Activated naive CD4-positive, alpha-beta T cell treated with anti-CD3 and anti-CD28 coated beads, Interleukin-2, amount 10 ng/mL, durations not matched to agents 7 days and 5 days (primary cell): ENCODE results near the gene DGCR8.
A peak's percentile ranks its signal among the peaks of the same experiment; 100 is the strongest.

Source experiments
- CTCF ChIA-PET: fragments of 350-600 bp; sonication (Branson Sonifier 250); formaldehyde crosslinking; loops from one replicate; lab custom pipeline; 2021; ENCODE audit warnings: antibody characterized with exemption; lab: Charles Lee
- DNase-seq: peaks from one replicate; pipeline ENCODE4 v3.0.0-alpha.2; 2020
- H3K27ac Mint-ChIP-seq: one replicate; pipeline ENCODE4 v1.8.0; 2021; ENCODE audit warnings: mild to moderate bottlenecking, moderate library complexity, mixed read lengths
- H3K27me3 Mint-ChIP-seq: one replicate; pipeline ENCODE4 v1.8.0; 2021; ENCODE audit warnings: mild to moderate bottlenecking, mixed read lengths
- H3K36me3 Mint-ChIP-seq: one replicate; pipeline ENCODE4 v1.8.0; 2021; ENCODE audit warnings: mixed read lengths
- H3K4me1 Mint-ChIP-seq: one replicate; pipeline ENCODE4 v1.8.0; 2021; ENCODE audit warnings: mixed read lengths
- H3K4me3 Mint-ChIP-seq: one replicate; pipeline ENCODE4 v1.8.0; 2021; ENCODE audit warnings: mild to moderate bottlenecking, moderate library complexity, mixed read lengths
- H3K9me3 Mint-ChIP-seq: one replicate; pipeline ENCODE4 v1.8.0; 2021; ENCODE audit warnings: mixed read lengths

DGCR8 gene

DNA sequence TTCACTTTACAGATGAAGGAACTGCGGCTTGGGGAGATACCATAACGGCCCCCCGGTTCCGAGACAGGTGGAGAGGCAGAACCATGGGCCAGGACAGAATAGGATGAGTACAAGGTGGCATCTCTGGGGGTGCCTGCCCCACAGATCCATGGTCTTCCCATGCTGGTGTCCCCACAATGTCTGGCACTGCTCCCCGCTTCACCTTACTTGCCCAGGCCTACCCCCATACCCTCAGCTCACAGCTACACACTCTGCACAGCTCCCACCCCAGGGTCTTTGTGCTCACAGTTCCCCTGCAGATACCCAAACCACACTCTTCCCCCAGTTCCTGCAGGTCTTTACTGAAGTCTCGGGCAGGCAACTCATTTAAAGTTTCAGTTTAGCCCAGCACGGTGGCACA is 11.4 kb upstream of the DGCR8 start:
- no peak for DNase-seq
- no peaks in the 10 kb centered on the region for H3K36me3 Mint-ChIP-seq
- no peak overlapping the region for H3K27ac Mint-ChIP-seq
- H3K4me1 Mint-ChIP-seq = no peaks in the 10 kb centered on the region
- CTCF ChIA-PET = no interaction called here
- peaks cover 5% of the 10 kb centered on the region for H3K27me3 Mint-ChIP-seq
- no peak overlapping the region for H3K4me3 Mint-ChIP-seq
- no peaks in the 10 kb centered on the region for H3K9me3 Mint-ChIP-seq

- CTCF ChIA-PET = no interaction called here
- no peak overlapping the region for H3K27ac Mint-ChIP-seq
Observed at GRCh38 chr22:20069331-20070042, 10.6 kb upstream of the DGCR8 start.

DNA sequence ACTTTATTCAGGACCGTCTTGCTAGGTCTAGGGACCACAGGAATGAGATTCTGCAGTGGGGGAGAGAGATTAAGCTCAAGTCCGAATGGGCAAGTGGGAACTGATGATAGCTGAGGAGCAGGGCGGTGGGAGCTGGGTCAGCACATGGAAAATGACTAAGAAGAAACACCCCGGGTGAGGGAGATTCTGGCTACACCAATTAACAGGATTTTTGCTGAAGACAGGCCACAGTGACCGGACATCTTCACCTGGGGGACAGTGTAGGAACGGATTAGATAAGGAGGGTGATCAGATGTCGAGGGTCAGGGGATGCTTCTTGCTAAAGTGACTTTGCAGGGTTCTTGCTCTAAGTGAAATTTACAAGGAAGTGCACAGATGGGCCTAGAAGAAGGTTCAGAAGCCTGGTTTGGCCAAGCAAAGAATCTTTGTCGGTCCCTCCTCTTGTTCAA is 8.5 kb upstream of the DGCR8 start:
- H3K4me1 Mint-ChIP-seq = no peaks in the 10 kb centered on the region
- CTCF ChIA-PET = interaction anchor here (0.6 kb wide), 1 partner anchor 341 kb away, joined by 3 read pairs; no protein-coding TSS in a partner anchor
- H3K27me3 Mint-ChIP-seq = peaks cover 5% of the 10 kb centered on the region
- H3K9me3 Mint-ChIP-seq = no peaks in the 10 kb centered on the region
- DNase-seq = no peak
- H3K4me3 Mint-ChIP-seq = no peak overlapping the region
- H3K36me3 Mint-ChIP-seq = no peaks in the 10 kb centered on the region
- no peak overlapping the region for H3K27ac Mint-ChIP-seq

More at GRCh38 chr22:20069331-20070042, 10.6 kb upstream of the DGCR8 start:
- Mint-ChIP-seq H3K4me3 (no peak overlapping the region), H3K36me3 (no peaks in the 10 kb centered on the region), H3K27me3 (peaks cover 5% of the 10 kb centered on the region), H3K9me3 (no peaks in the 10 kb centered on the region), H3K4me1 (no peaks in the 10 kb centered on the region)
- no peak for DNase-seq

DNA sequence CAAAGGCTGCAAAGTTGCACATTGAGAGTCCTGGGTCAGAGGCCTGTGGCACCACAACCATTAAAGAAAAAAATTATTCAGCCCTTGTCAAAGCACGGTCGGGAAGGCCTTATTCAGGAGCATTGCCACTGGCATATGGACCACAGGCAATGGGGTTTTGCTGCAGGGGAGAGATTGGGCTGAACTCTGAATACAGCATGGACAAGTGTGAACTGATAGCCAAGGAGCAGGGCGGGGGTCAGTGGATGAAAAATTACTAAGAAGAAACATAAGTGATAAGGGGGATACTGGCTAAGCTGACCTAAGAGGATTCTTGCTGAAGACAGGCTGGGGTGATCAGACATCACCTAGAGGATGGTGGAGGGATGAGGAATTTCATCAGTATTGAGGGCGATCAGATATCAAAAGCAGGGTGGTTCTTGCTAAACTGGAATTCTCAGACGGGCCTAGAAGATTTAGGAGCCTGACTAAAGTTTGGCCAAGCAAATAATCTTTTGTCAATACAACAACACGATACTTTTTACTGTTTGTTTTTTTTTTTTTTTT is 3.3 kb upstream of the DGCR8 start:
- no peak overlapping the region for H3K4me3 Mint-ChIP-seq
- no peak for DNase-seq
- H3K36me3 Mint-ChIP-seq = peaks cover 8% of the 10 kb centered on the region
- H3K9me3 Mint-ChIP-seq = no peaks in the 10 kb centered on the region
- CTCF ChIA-PET = no interaction called here
- no peak overlapping the region for H3K27ac Mint-ChIP-seq
- H3K4me1 Mint-ChIP-seq = peaks cover 17% of the 10 kb centered on the region
- no peaks in the 10 kb centered on the region for H3K27me3 Mint-ChIP-seq

DNA sequence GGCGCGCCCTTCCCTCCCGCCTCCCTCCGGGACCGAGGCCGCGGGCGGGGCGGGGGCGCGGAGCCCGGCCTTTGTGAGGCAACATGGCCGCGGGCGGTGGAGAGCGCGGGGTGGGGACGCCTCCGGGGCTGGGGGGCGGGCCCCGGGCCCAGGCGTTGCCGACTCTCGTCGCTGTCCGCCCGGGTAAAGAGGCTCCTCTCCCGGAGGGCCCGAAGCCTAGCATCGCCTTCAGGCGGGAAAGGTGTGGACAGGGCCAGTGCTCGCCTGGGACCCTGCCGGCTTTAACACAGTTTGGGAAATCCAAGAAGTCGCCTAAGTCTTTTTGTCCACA is 369 bp downstream of the DGCR8 start:
- peaks cover 16% of the 10 kb centered on the region for H3K36me3 Mint-ChIP-seq
- H3K27me3 Mint-ChIP-seq = no peaks in the 10 kb centered on the region
- DNase-seq = peak; percentile 81
- peaks cover 46% of the 10 kb centered on the region for H3K4me1 Mint-ChIP-seq
- H3K4me3 Mint-ChIP-seq = peak overlapping the region; percentile 79
- peak overlapping the region; percentile 54 for H3K27ac Mint-ChIP-seq
- no peaks in the 10 kb centered on the region for H3K9me3 Mint-ChIP-seq
- CTCF ChIA-PET = interaction anchor here (0.6 kb wide), 1 partner anchor 21 kb away, joined by 3 read pairs; no protein-coding TSS in a partner anchor

DNA sequence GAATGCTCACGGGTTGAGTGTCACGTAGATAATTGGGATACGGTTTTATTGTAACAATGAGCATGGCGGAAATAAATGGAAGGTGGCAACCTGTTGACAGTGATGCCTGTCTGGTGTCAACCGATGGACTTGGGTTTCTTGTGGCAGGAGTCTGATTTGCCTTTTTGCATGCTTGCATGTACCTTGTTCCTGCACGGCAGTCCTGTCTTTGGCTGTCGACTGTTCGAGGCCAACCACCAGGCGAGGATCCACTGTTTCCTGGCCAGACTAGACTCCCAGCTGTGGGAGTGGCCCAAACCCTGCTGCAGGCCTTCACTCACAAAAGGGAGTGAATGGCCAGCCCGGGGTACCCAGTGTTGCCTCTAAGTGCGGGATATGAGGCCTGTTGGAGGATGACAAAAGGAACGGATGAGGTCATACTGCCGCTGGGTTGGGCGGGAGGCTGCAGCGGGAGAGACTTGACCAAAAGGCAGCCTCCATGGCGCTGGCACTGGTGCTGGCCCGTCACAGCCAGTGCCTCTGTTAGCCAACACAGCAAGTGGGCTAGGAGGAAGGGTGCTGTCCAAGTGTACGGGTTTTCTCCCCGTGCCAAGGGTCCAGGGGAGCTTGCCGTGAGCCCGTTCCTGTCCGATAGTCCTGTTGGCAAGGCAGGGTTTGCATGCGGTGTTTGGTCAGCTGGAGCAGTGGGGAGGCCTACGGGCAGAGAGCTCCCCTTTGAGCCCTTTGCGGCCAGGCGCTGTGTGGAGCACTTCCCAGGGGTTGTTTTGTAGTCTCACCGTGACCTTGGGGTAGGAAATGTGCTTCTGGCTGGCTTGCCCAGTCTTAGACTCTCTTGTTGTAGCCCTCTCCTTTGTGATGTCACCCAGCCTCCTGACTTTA is 974 bp downstream of the DGCR8 start:
- Mint-ChIP-seq H3K27me3 (no peaks in the 10 kb centered on the region), H3K4me1 (peaks cover 46% of the 10 kb centered on the region), H3K36me3 (peaks cover 21% of the 10 kb centered on the region), H3K27ac (peak overlapping the region; percentile 54), H3K9me3 (no peaks in the 10 kb centered on the region), H3K4me3 (peak overlapping the region; percentile 79)
- DNase-seq = peak; percentile 40
- CTCF ChIA-PET = interaction anchor here (0.6 to 1.2 kb wide), 3 partner anchors 18 to 28 kb away, joined by 3 read pairs; no protein-coding TSS in a partner anchor

DNA sequence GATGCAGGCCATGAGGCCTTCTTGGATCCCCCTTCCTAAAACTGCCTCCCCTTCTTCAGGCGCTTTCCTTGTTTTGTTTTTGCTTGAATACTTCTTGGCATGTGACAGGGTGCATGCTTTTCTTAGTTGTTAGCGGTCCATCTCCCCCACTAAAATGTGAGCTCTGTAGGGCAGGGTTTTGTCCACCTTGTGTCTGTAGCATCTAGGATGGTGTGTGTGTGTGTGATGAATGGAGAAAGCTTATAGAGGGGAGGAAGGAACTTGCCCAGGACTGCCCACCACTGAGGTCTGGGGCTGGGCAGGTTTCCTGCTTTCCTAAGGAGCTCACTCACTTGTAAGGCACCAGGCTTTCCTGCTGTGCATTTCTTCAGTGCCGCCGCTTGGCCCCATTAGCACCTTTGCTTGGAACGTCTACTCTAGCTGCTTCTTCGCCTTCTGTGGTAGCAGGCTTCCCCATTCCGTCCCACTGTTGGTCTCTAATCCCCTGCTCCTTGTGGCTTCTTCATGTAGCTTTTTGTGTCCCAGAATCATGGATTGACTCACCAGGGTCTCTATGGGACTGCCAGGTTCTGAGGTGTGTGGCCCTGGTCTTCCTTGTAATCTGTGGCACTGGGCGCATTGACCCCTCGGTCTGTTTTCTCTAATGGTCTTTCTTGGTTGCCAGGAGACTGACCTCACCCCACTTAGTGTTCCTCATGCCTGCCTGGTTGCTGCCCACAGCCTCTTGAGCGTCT is 3.3 kb downstream of the DGCR8 start:
- Mint-ChIP-seq H3K27me3 (no peaks in the 10 kb centered on the region), H3K4me1 (peaks cover 46% of the 10 kb centered on the region), H3K36me3 (peaks cover 40% of the 10 kb centered on the region), H3K27ac (no peak overlapping the region), H3K9me3 (no peaks in the 10 kb centered on the region), H3K4me3 (no peak overlapping the region)
- CTCF ChIA-PET = interaction anchor here (0.6 to 1.7 kb wide), 3 partner anchors 16 to 28 kb away, joined by 3 to 4 read pairs (median 4); no protein-coding TSS in a partner anchor
- no peak for DNase-seq

GRCh38 chr22:20083891-20084546 is 4.0 kb downstream of the DGCR8 start:
- no peak for DNase-seq
- no peaks in the 10 kb centered on the region for H3K9me3 Mint-ChIP-seq
- CTCF ChIA-PET = interaction anchor here (0.8 to 1.7 kb wide), 2 partner anchors 18 to 27 kb away, joined by 3 to 4 read pairs; no protein-coding TSS in a partner anchor
- H3K4me3 Mint-ChIP-seq = no peak overlapping the region
- peaks cover 46% of the 10 kb centered on the region for H3K4me1 Mint-ChIP-seq
- peaks cover 44% of the 10 kb centered on the region for H3K36me3 Mint-ChIP-seq
- H3K27ac Mint-ChIP-seq = no peak overlapping the region
- no peaks in the 10 kb centered on the region for H3K27me3 Mint-ChIP-seq

DNA sequence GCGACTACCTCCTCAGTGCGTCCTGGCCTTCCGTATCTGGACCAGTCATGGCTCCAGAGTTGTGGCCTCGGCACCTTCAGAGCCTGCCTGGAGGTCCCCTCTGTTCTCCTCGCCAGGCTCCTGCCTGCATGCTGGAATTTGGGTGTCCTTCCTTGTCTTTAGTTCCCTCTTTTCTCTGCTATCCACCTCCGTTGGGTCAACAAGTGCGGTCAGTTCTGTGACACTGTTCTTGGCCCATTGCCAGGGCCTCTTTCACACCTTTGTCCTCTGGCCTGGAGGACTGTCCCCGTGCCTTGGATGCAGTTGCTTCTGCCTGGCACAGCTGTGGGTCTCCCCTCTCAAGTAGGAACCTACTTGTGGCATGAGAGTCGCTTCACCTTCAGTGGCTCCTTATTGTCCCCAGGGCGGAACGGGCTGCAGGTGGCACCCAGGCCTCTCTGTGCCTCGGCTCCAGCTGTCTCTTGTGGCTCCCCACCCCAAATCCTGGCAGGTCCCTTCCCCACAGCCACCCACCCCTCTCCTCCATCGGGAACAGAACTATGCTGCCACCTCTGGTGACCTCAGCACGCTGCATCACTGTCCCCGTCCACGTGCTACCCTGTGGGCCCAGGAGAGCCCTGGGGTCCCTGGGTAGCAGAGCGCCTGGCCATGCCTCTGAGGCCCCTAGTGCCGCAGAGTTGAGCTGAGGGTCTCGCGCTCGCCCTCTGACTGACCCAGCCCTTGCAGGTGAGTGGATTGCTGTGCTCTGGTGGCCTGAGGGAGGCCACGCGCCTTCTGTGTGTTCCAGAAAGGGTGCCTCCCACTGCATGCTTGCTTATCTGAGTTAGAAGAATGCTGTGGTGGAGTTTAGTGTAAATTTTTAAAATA is 4.7 kb downstream of the DGCR8 start:
- CTCF ChIA-PET = no interaction called here
- Mint-ChIP-seq H3K4me1 (peaks cover 42% of the 10 kb centered on the region), H3K36me3 (peaks cover 50% of the 10 kb centered on the region), H3K27me3 (no peaks in the 10 kb centered on the region), H3K4me3 (no peak overlapping the region), H3K27ac (peak overlapping the region; percentile 31), H3K9me3 (no peaks in the 10 kb centered on the region)
- peak; percentile 48 for DNase-seq

DNA sequence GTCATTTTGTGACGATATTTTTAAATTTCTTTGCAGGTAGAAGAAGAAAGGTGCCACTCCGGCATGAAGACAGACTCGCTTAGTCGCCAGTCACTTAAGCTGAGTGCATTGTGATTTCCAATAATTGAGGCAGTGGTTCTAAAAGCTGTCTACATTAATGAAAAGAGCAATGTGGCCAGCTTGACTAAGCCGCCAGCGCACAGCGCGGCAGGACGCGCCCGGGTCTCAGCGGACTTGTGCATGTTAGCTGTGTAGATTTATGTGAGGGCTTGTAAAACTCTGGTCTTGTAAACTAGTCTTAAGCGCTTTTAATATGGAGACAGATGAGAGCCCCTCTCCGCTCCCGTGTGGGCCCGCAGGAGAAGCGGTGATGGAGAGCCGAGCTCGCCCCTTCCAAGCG is 5.6 kb downstream of the DGCR8 start:
- peaks cover 40% of the 10 kb centered on the region for H3K4me1 Mint-ChIP-seq
- H3K27ac Mint-ChIP-seq = no peak overlapping the region
- no peaks in the 10 kb centered on the region for H3K27me3 Mint-ChIP-seq
- DNase-seq = no peak
- peaks cover 55% of the 10 kb centered on the region for H3K36me3 Mint-ChIP-seq
- CTCF ChIA-PET = interaction anchor here (1.4 kb wide), 1 partner anchor 115 kb away, joined by 5 read pairs; no protein-coding TSS in a partner anchor
- H3K4me3 Mint-ChIP-seq = no peak overlapping the region
- H3K9me3 Mint-ChIP-seq = no peaks in the 10 kb centered on the region

- Mint-ChIP-seq H3K9me3 (no peaks in the 10 kb centered on the region), H3K27me3 (no peaks in the 10 kb centered on the region), H3K36me3 (peaks cover 57% of the 10 kb centered on the region), H3K4me1 (peaks cover 35% of the 10 kb centered on the region), H3K4me3 (no peak overlapping the region), H3K27ac (no peak overlapping the region)
- no peak for DNase-seq
- CTCF ChIA-PET = interaction anchor here (1.4 kb wide), 1 partner anchor 115 kb away, joined by 5 read pairs; no protein-coding TSS in a partner anchor
Observed at GRCh38 chr22:20086101-20086599, 6.1 kb downstream of the DGCR8 start.

DNA sequence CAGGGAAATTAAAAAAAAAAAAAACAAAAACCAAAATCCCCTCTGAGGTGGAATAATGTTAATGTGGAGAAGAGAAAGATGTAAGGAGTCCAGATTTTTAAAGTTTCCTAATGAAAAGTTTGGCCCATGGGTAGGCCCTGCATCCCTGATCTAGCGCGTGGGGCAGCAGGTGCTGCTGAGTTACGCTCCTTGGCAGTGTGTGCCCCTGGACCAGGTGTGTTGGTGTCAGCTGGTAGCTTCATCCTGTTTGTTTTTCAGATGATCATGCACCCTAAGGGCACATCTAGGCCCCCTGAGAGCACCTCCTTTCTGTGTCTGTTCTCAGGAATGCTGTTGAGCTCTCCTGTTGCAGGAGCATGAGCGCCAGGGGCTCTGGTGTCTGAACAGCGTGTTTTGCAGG is 6.7 kb downstream of the DGCR8 start:
- Mint-ChIP-seq H3K36me3 (peaks cover 58% of the 10 kb centered on the region), H3K4me3 (no peak overlapping the region), H3K27me3 (no peaks in the 10 kb centered on the region), H3K27ac (no peak overlapping the region), H3K9me3 (no peaks in the 10 kb centered on the region), H3K4me1 (peaks cover 29% of the 10 kb centered on the region)
- DNase-seq = no peak
- CTCF ChIA-PET = interaction anchor here (1.4 kb wide), 1 partner anchor 116 kb away, joined by 5 read pairs; no protein-coding TSS in a partner anchor
